ENCODE results near the gene SPOCK1. TPM values are rescaled to one million over a fixed set of nuclear protein-coding genes. Genes with fewer than 3 reads are reported as not detected.

Gene SPOCK1
- total RNA-seq, 1 experiment from 2014 or later: 23.9 TPM

DNA sequence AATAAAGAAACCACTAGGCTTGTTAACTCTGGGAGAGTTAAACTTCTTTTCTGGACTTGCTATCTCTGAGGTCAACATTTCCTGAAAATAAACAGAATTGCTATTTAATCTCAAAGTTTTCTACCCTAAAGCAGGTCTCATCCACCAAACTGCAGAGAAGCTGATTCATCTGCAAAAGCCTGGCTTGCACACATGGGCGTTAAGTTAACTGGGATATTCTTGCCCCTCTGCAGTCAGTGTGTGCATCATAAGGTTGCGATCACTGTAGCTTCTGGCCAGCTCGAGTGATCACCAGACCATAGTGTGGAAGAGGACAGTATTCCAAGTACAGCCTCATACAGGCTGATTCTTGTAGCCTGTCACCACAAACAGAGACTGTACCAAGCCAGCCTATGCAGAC is 99.2 kb downstream of the SPOCK1 start:
- H3K9me3 ChIP-seq (ENCODE audit: insufficient read depth, low read depth): no peaks in the 10 kb centered on the region
- H3K4me1 ChIP-seq (replicated peaks; ENCODE audit: insufficient read depth): peaks cover 14% of the 10 kb centered on the region
- no peak overlapping the region for H3K27ac ChIP-seq
- intact Hi-C loops (cut with micrococcal nuclease; ENCODE audit: unreplicated experiment): no loop called here
- H4K20me1 ChIP-seq (ENCODE audit: insufficient read depth): no peaks in the 10 kb centered on the region
- no peaks in the 10 kb centered on the region for H3K9me2 ChIP-seq (ENCODE audit: insufficient read depth)
- no peak overlapping the region for H3K4me2 ChIP-seq
- no TSS peak for BruUV-seq (replicated peaks)
- H3K4me3 ChIP-seq: no peak overlapping the region
- no peaks in the 10 kb centered on the region for H3K27me3 ChIP-seq (ENCODE audit: insufficient read depth, low read depth)
- no peaks in the 10 kb centered on the region for H3K36me3 ChIP-seq (ENCODE audit: low read depth)
- no peak overlapping the region for H2AFZ ChIP-seq
- DNase-seq: no peak
- POLR2A ChIA-PET (ENCODE audit: unreplicated experiment): no interaction called here
- TF ChIP-seq, protein P1, sequence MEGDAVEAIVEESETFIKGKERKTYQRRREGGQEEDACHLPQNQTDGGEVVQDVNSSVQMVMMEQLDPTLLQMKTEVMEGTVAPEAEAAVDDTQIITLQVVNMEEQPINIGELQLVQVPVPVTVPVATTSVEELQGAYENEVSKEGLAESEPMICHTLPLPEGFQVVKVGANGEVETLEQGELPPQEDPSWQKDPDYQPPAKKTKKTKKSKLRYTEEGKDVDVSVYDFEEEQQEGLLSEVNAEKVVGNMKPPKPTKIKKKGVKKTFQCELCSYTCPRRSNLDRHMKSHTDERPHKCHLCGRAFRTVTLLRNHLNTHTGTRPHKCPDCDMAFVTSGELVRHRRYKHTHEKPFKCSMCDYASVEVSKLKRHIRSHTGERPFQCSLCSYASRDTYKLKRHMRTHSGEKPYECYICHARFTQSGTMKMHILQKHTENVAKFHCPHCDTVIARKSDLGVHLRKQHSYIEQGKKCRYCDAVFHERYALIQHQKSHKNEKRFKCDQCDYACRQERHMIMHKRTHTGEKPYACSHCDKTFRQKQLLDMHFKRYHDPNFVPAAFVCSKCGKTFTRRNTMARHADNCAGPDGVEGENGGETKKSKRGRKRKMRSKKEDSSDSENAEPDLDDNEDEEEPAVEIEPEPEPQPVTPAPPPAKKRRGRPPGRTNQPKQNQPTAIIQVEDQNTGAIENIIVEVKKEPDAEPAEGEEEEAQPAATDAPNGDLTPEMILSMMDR (conservative IDR thresholded peaks at IDR 0.05): no peak
- no peak for TF ChIP-seq EZH2 (IDR thresholded peaks at IDR 0.05; ENCODE audit: low read depth)
- peaks cover 11% of the 10 kb centered on the region for H3F3A ChIP-seq (ENCODE audit: insufficient read depth, low read depth)
- no peaks in the 10 kb centered on the region for H3K79me2 ChIP-seq (ENCODE audit: low read depth)
- CTCF ChIA-PET: no interaction called here

DNA sequence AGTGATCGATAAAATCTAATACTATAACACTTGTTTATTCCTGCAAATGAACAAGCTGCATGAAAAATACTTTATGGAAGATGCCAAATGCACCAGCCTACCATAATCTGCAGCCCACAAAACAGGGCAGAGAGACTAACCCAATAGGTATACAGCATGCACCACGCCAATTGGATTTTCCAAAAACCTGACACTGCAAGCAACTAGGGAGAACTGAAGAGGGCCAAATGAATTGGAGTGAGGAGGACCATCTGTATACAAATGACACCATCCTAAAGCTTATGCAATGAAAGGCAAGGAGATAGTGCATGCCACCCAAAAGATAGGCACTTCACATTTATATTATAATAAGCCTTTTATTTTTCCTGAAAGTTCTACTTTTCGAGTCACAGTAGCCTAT is 100.4 kb downstream of the SPOCK1 start:
- no peak for DNase-seq
- ChIA-PET CTCF (no interaction called here), POLR2A (ENCODE audit: unreplicated experiment) (no interaction called here)
- Histone ChIP-seq H3K9me3 (ENCODE audit: insufficient read depth, low read depth) (no peaks in the 10 kb centered on the region), H3K27me3 (ENCODE audit: insufficient read depth, low read depth) (no peaks in the 10 kb centered on the region), H3F3A (ENCODE audit: insufficient read depth, low read depth) (peaks cover 11% of the 10 kb centered on the region), H3K9me2 (ENCODE audit: insufficient read depth) (no peaks in the 10 kb centered on the region), H3K4me3 (no peak overlapping the region), H3K27ac (no peak overlapping the region), H3K4me1 (replicated peaks; ENCODE audit: insufficient read depth) (peaks cover 23% of the 10 kb centered on the region), H4K20me1 (ENCODE audit: insufficient read depth) (no peaks in the 10 kb centered on the region), H3K36me3 (ENCODE audit: low read depth) (no peaks in the 10 kb centered on the region), H3K4me2 (no peak overlapping the region), H3K79me2 (ENCODE audit: low read depth) (no peaks in the 10 kb centered on the region), H2AFZ (no peak overlapping the region)
- TF ChIP-seq, protein P1 (conservative IDR thresholded peaks at IDR 0.05): no peak
- TF ChIP-seq EZH2 (IDR thresholded peaks at IDR 0.05; ENCODE audit: low read depth): no peak
- BruUV-seq (replicated peaks): no TSS peak
- intact Hi-C loops (cut with micrococcal nuclease; ENCODE audit: unreplicated experiment): no loop called here

DNA sequence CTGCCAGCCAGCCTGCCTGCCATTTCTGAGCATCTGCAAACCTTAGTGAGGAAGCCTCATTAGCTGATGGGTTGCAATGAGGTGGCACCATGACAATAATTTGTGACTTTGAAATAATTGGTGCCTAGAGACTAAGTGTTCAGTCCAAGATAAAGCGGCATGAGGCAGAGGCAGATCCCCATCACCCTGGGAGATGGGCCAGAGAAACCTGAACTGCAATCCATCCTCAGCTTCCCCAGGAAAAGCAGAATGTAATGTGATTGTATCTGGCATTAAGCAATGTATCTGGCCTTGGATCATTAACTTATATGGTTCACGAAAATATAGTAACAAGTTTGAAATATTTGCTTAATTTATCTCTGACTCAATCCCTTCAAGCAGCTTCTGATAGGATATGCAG is 101.0 kb downstream of the SPOCK1 start:
- ChIA-PET POLR2A (ENCODE audit: unreplicated experiment) (no interaction called here), CTCF (no interaction called here)
- Histone ChIP-seq H3K9me2 (ENCODE audit: insufficient read depth) (no peaks in the 10 kb centered on the region; the same call in 1 of the 2 replicates), H3K4me2 (no peak overlapping the region), H3K27ac (no peak overlapping the region), H3K9me3 (ENCODE audit: insufficient read depth, low read depth) (no peaks in the 10 kb centered on the region), H3K27me3 (ENCODE audit: insufficient read depth, low read depth) (no peaks in the 10 kb centered on the region), H3K79me2 (ENCODE audit: low read depth) (no peaks in the 10 kb centered on the region), H3K4me1 (replicated peaks; ENCODE audit: insufficient read depth) (peaks cover 23% of the 10 kb centered on the region), H2AFZ (no peak overlapping the region), H3K4me3 (no peak overlapping the region), H4K20me1 (ENCODE audit: insufficient read depth) (no peaks in the 10 kb centered on the region), H3F3A (ENCODE audit: insufficient read depth, low read depth) (peaks cover 11% of the 10 kb centered on the region), H3K36me3 (ENCODE audit: low read depth) (no peaks in the 10 kb centered on the region)
- intact Hi-C loops (cut with micrococcal nuclease; ENCODE audit: unreplicated experiment): no loop called here
- no peak for DNase-seq
- no TSS peak for BruUV-seq (replicated peaks)
- TF ChIP-seq, protein P1 (conservative IDR thresholded peaks at IDR 0.05): no peak
- no peak for TF ChIP-seq EZH2 (IDR thresholded peaks at IDR 0.05; ENCODE audit: low read depth)

Data from PC-9 (cell line).